HepG2 (cell line): Measurements from ENCODE around the gene ZC3H7B. TPM values are rescaled to one million over a fixed set of nuclear protein-coding genes. Genes with fewer than 3 reads are reported as not detected.

Experiments used
- BHLHE40 ChIP-seq: IDR thresholded peaks from 2 replicates; pipeline ENCODE4 v1.6.1; 2011; ENCODE audit warnings: low read length, improper control_type of control experiment
- CEBPB ChIP-seq: IDR thresholded peaks from 2 replicates; pipeline ENCODE4 v1.6.1; 2011; ENCODE audit warnings: low read depth, low read length, improper control_type of control experiment, borderline replicate concordance
- E2F1 ChIP-seq: sonication (generic); formaldehyde crosslinking; IDR thresholded peaks from 2 replicates; pipeline ENCODE4 v1.5.0; 2020; ENCODE audit warnings: missing genetic modification reagents
- E2F2 ChIP-seq: sonication (generic); formaldehyde crosslinking; IDR thresholded peaks from 2 replicates; pipeline ENCODE4 v1.4.0; 2020; ENCODE audit warnings: missing genetic modification reagents, borderline replicate concordance
- FOSL2 ChIP-seq: sonication (generic); formaldehyde crosslinking; IDR thresholded peaks from 2 replicates; pipeline ENCODE4 v1.4.0; 2020; ENCODE audit warnings: missing genetic modification reagents
- MLX ChIP-seq: IDR thresholded peaks from 2 replicates; pipeline ENCODE4 v1.6.1; 2016
- NFATC3 ChIP-seq: sonication (generic); formaldehyde crosslinking; IDR thresholded peaks from 2 replicates; pipeline ENCODE4 v1.5.1; 2020; ENCODE audit warnings: mild to moderate bottlenecking, missing genetic modification reagents
- NR2F1 ChIP-seq, 2 experiments: fragments of 450-650 bp in 1 of 2; formaldehyde crosslinking in 1 of 2; IDR thresholded peaks; 2 replicates each; pipeline versions ENCODE4 v1.5.0 to v1.6.1; 2016 to 2020; ENCODE audit warnings: mild to moderate bottlenecking in 1 of 2, missing compliant biosample characterization in 1 of 2, missing genetic modification reagents in 1 of 2, moderate library complexity in 1 of 2
- RBFOX2 ChIP-seq: fragments of 200-400 bp; formaldehyde crosslinking; IDR thresholded peaks from 2 replicates; pipeline ENCODE4 v1.6.1; 2017; ENCODE audit warnings: low read depth, mild to moderate bottlenecking, low read length
- SAP130 ChIP-seq: IDR thresholded peaks from 2 replicates; pipeline ENCODE4 v1.6.1; 2016; ENCODE audit warnings: low read depth
- TBP ChIP-seq: sonication (generic); formaldehyde crosslinking; IDR thresholded peaks from 2 replicates; pipeline ENCODE4 v1.5.0; 2020; ENCODE audit warnings: missing genetic modification reagents
- ZBTB26 ChIP-seq: IDR thresholded peaks from 2 replicates; pipeline ENCODE4 v1.6.1; 2016; ENCODE audit warnings: missing compliant biosample characterization, missing genetic modification reagents, borderline replicate concordance
- ZNF18 ChIP-seq: sonication (generic); formaldehyde crosslinking; IDR thresholded peaks from 2 replicates; pipeline ENCODE4 v1.8.0; 2022; ENCODE audit warnings: mild to moderate bottlenecking, missing genetic modification reagents; ENCODE audit not compliant: insufficient replicate concordance
- ZNF24 ChIP-seq: fragments of 450-650 bp; IDR thresholded peaks from 2 replicates; pipeline ENCODE4 v1.6.1; 2017; ENCODE audit warnings: antibody characterized with exemption, mild to moderate bottlenecking
- ZNF33B ChIP-seq: sonication (generic); formaldehyde crosslinking; IDR thresholded peaks from 2 replicates; pipeline ENCODE4 v1.5.1; 2020; ENCODE audit warnings: mild to moderate bottlenecking, missing genetic modification reagents
- ZNF503 ChIP-seq: sonication (generic); formaldehyde crosslinking; IDR thresholded peaks from 2 replicates; pipeline ENCODE4 v1.4.0; 2020; ENCODE audit warnings: missing genetic modification reagents
- ZNF512B ChIP-seq: sonication (generic); formaldehyde crosslinking; IDR thresholded peaks from 2 replicates; pipeline ENCODE4 v1.5.1; 2020; ENCODE audit warnings: missing genetic modification reagents, mild to moderate bottlenecking, borderline replicate concordance
- ZNF564 ChIP-seq: sonication (generic); formaldehyde crosslinking; IDR thresholded peaks from 2 replicates; pipeline ENCODE4 v1.8.1; 2023; ENCODE audit warnings: mild to moderate bottlenecking, missing genetic modification reagents
- polyA plus RNA-seq, 8 experiments: library from polyadenylated mRNA; depleted of rRNA in 3 of 8; stranded (reverse) in 7 of 8; unstranded in 1 of 8; fragments of >200 nt; fragmentation: Illumina TruSeq in 4 of 8; extraction: Trizol in 4 of 8; gene quantifications; 2 replicates each; pipeline versions ENCODE4 v1.2.1 to v1.2.3, GENCODE V29; 2011 to 2016; ENCODE audit warnings: low read depth in 4 of 8, missing spikeins in 1 of 8, mixed read lengths in 1 of 8; ENCODE audit not compliant: insufficient read depth in 1 of 8
- total RNA-seq, 5 experiments: library from RNA; depleted of rRNA; stranded (reverse); fragments of >200 nt; fragmentation: Illumina TruSeq; extraction: Trizol; gene quantifications; 2 replicates each; pipeline ENCODE4 v1.2.3, GENCODE V29; 2016; ENCODE audit warnings: low read depth in 1 of 5

The ZC3H7B gene
- total and polyA plus RNA-seq, 2 of the 13 experiments (the other 11 are each of a cell fraction or from before 2014, with no cell fraction given): 26.4 to 37.2 TPM

- no peak for TF ChIP-seq ZBTB26 (CRISPR knock-in tag)
- peak; percentile 49 for TF ChIP-seq ZNF18 (CRISPR knock-in tag)
- TF ChIP-seq MLX (CRISPR knock-in tag): no peak
- TF ChIP-seq BHLHE40: no peak
- peak; percentile 89 for TF ChIP-seq RBFOX2
- peak; percentile 80 for TF ChIP-seq SAP130 (CRISPR knock-in tag)
- no peak for TF ChIP-seq ZNF33B (CRISPR knock-in tag)
- TF ChIP-seq ZNF512B (CRISPR knock-in tag): no peak
- TF ChIP-seq ZNF564 (CRISPR knock-in tag): no peak
- TF ChIP-seq E2F2 (CRISPR knock-in tag): peak; percentile 94; the same call in 1 of the 2 replicates
- TF ChIP-seq E2F1 (CRISPR knock-in tag): peak; percentile 42; the same call in 1 of the 2 replicates
- TF ChIP-seq FOSL2 (CRISPR knock-in tag): peak; percentile 9
- TF ChIP-seq ZNF503: 0 out of 2 replicates have a peak, but pooled peaks have one; percentile 6
- no peak for TF ChIP-seq NFATC3 (CRISPR knock-in tag)
- peak; percentile 45; the same call in 1 of the 2 replicates for TF ChIP-seq CEBPB
- no peak for TF ChIP-seq TBP (CRISPR knock-in tag)
- TF ChIP-seq ZNF24: no peak
- TF ChIP-seq NR2F1 (CRISPR knock-in tag; IDR thresholded peaks at IDR 0.05): no peak
Measured at GRCh38 chr22:41285820-41286638, 15.3 kb upstream of the ZC3H7B start, which contains the start of gene RANGAP1 (continued).
